HEK293 (cell line): Measurements from ENCODE around the gene IMMP2L.
A peak's percentile ranks its signal among the peaks of the same experiment; 100 is the strongest.

Experiments
- CTCF ChIA-PET: fragments of 350-600 bp; formaldehyde crosslinking; extraction: SDS; loops from one replicate; lab custom pipeline; 2021; ENCODE audit warnings: antibody characterized with exemption; lab: Yijun Ruan, JAX
- POLR2A ChIA-PET: fragments of 300-600 bp; formaldehyde crosslinking; extraction: SDS; loops from one replicate; lab custom pipeline; 2020; ENCODE audit warnings: antibody characterized with exemption, inconsistent platforms; lab: Yijun Ruan, JAX
- H3K27ac ChIP-seq: fragments of 200-500 bp; sonication (Bioruptor generic); 2 replicates; pipeline ENCODE4 v1.5.1; 2014; ENCODE audit warnings: low read depth, low read length, control low read depth, inconsistent platforms; ENCODE audit errors: extremely low read depth
- H3K36me3 ChIP-seq, 2 experiments: fragments of 200-500 bp in 1 of 2; sonication (Bioruptor generic) in 1 of 2; 1 replicate in 1 of 2; 2 replicates in 1 of 2; pipeline ENCODE4 v1.5.1; 2014 to 2017; ENCODE audit warnings: inconsistent platforms in 2 of 2, low read length in 2 of 2; ENCODE audit not compliant: control insufficient read depth in 2 of 2, insufficient read depth in 1 of 2
- H3K4me1 ChIP-seq: fragments of 200-500 bp; sonication (Bioruptor generic); 2 replicates; pipeline ENCODE4 v1.5.1; 2014; ENCODE audit warnings: mild to moderate bottlenecking, low read length, inconsistent platforms; ENCODE audit not compliant: control insufficient read depth, insufficient read depth
- H3K4me3 ChIP-seq: 2 replicates; pipeline ENCODE4 v1.5.1; 2011; ENCODE audit warnings: low read depth, mild to moderate bottlenecking, control low read depth, low read length, moderate library complexity
- H3K9me3 ChIP-seq: fragments of 200-500 bp; sonication (Bioruptor generic); 2 replicates; pipeline ENCODE4 v1.5.1; 2014; ENCODE audit warnings: low read depth, low read length, inconsistent platforms; ENCODE audit not compliant: control insufficient read depth, insufficient read depth
- KLF1 ChIP-seq: fragments of 450-650 bp; formaldehyde crosslinking; IDR thresholded peaks from 2 replicates; pipeline ENCODE4 v1.5.1; 2016; ENCODE audit warnings: missing biosample characterization, missing genetic modification characterization
- OVOL3 ChIP-seq: fragments of 450-650 bp; formaldehyde crosslinking; IDR thresholded peaks from 2 replicates; pipeline ENCODE4 v1.5.1; 2016; ENCODE audit warnings: missing biosample characterization, missing genetic modification characterization
- PATZ1 ChIP-seq: fragments of 450-650 bp; formaldehyde crosslinking; IDR thresholded peaks from 2 replicates; pipeline ENCODE4 v1.5.1; 2016; ENCODE audit warnings: missing biosample characterization, missing genetic modification characterization
- PRDM6 ChIP-seq: fragments of 450-650 bp; formaldehyde crosslinking; IDR thresholded peaks from 2 replicates; pipeline ENCODE4 v1.5.1; 2017; ENCODE audit warnings: missing biosample characterization, missing genetic modification characterization
- SP7 ChIP-seq: fragments of 450-650 bp; formaldehyde crosslinking; IDR thresholded peaks from 2 replicates; pipeline ENCODE4 v1.5.1; 2016; ENCODE audit warnings: missing biosample characterization, missing genetic modification characterization
- ZBTB21 ChIP-seq: fragments of 450-650 bp; formaldehyde crosslinking; IDR thresholded peaks from 2 replicates; pipeline ENCODE4 v1.5.1; 2017; ENCODE audit warnings: missing biosample characterization, missing genetic modification characterization
- ZNF202 ChIP-seq: fragments of 450-650 bp; formaldehyde crosslinking; IDR thresholded peaks from 2 replicates; pipeline ENCODE4 v1.5.1; 2016; ENCODE audit warnings: missing biosample characterization, missing genetic modification characterization, borderline replicate concordance
- ZNF362 ChIP-seq: fragments of 450-650 bp; formaldehyde crosslinking; IDR thresholded peaks from 2 replicates; pipeline ENCODE4 v1.5.1; 2016; ENCODE audit warnings: missing biosample characterization, missing genetic modification characterization
- ZNF398 ChIP-seq: fragments of 450-650 bp; formaldehyde crosslinking; IDR thresholded peaks from 2 replicates; pipeline ENCODE4 v1.5.1; 2017; ENCODE audit warnings: missing biosample characterization, missing genetic modification characterization
- ZNF426 ChIP-seq: fragments of 450-650 bp; formaldehyde crosslinking; IDR thresholded peaks from 2 replicates; pipeline ENCODE4 v1.5.1; 2017; ENCODE audit warnings: missing biosample characterization, missing genetic modification characterization, mild to moderate bottlenecking, inconsistent platforms, moderate library complexity
- ZNF514 ChIP-seq: fragments of 450-650 bp; formaldehyde crosslinking; IDR thresholded peaks from 2 replicates; pipeline ENCODE4 v1.5.1; 2016; ENCODE audit warnings: missing biosample characterization, missing genetic modification characterization
- ZNF521 ChIP-seq: fragments of 450-650 bp; formaldehyde crosslinking; IDR thresholded peaks from 2 replicates; pipeline ENCODE4 v1.5.1; 2017; ENCODE audit warnings: missing biosample characterization, mild to moderate bottlenecking, missing genetic modification characterization
- ZNF610 ChIP-seq: fragments of 450-650 bp; formaldehyde crosslinking; IDR thresholded peaks from 2 replicates; pipeline ENCODE4 v1.5.1; 2016; ENCODE audit warnings: missing biosample characterization, missing genetic modification characterization, borderline replicate concordance
- ZNF776 ChIP-seq: fragments of 450-650 bp; formaldehyde crosslinking; IDR thresholded peaks from 2 replicates; pipeline ENCODE4 v1.5.0; 2017; ENCODE audit warnings: missing biosample characterization, missing genetic modification characterization, borderline replicate concordance
- ZSCAN18 ChIP-seq: fragments of 450-650 bp; formaldehyde crosslinking; IDR thresholded peaks from 2 replicates; pipeline ENCODE4 v1.5.1; 2016; ENCODE audit warnings: missing biosample characterization, missing genetic modification characterization
- ZSCAN30 ChIP-seq: fragments of 450-650 bp; IDR thresholded peaks from 2 replicates; pipeline ENCODE4 v1.5.1; 2018; ENCODE audit warnings: missing biosample characterization, mild to moderate bottlenecking, missing genetic modification characterization, moderate library complexity

IMMP2L gene

GRCh38 chr7:111308691-111309090, 253.6 kb downstream of the IMMP2L start (continued):
- TF ChIP-seq KLF1 (tag by site-specific recombination): no peak

- H3K27ac ChIP-seq: no peak overlapping the region
- CTCF ChIA-PET: interaction anchor here (0.6 to 0.7 kb wide), 3 partner anchors 11 to 73 kb away, joined by 3 to 4 read pairs (median 3); no protein-coding TSS in a partner anchor
- no peaks in the 10 kb centered on the region for H3K4me1 ChIP-seq
- no peak for TF ChIP-seq ZNF398
- 0 out of 2 replicates have a peak, but pooled peaks have one; percentile 36 for TF ChIP-seq ZNF362 (tag by site-specific recombination)
- TF ChIP-seq, all 188 proteins: peak for 1
- POLR2A ChIA-PET: no interaction called here
- Histone ChIP-seq H3K36me3 (no peaks in the 10 kb centered on the region), H3K4me3 (no peak overlapping the region), H3K9me3 (no peaks in the 10 kb centered on the region)
Measured at GRCh38 chr7:111301891-111302290, 260.4 kb downstream of the IMMP2L start.

- TF ChIP-seq ZNF202 (tag by site-specific recombination): no peak
- no peak for TF ChIP-seq ZBTB21 (tag by site-specific recombination)
- TF ChIP-seq OVOL3 (tag by site-specific recombination): no peak
- TF ChIP-seq ZNF776 (tag by site-specific recombination): no peak
- no peak for TF ChIP-seq ZSCAN30
- TF ChIP-seq ZNF521 (tag by site-specific recombination): no peak
- TF ChIP-seq ZSCAN18 (tag by site-specific recombination): no peak
- no peak for TF ChIP-seq PATZ1
- no peak for TF ChIP-seq ZNF514 (tag by site-specific recombination)
- no peak for TF ChIP-seq ZNF610 (tag by site-specific recombination)
- TF ChIP-seq SP7 (tag by site-specific recombination): no peak
- H3K27ac ChIP-seq: no peak overlapping the region
- CTCF ChIA-PET: no interaction called here
- POLR2A ChIA-PET: no interaction called here
- no peaks in the 10 kb centered on the region for H3K9me3 ChIP-seq
- no peaks in the 10 kb centered on the region for H3K4me1 ChIP-seq
- H3K4me3 ChIP-seq: no peak overlapping the region
- no peaks in the 10 kb centered on the region for H3K36me3 ChIP-seq
Measured at GRCh38 chr7:111294494-111294893, 267.8 kb downstream of the IMMP2L start.

- Histone ChIP-seq H3K4me3 (no peak overlapping the region), H3K27ac (no peak overlapping the region), H3K9me3 (no peaks in the 10 kb centered on the region), H3K36me3 (no peaks in the 10 kb centered on the region), H3K4me1 (no peaks in the 10 kb centered on the region)
- TF ChIP-seq PRDM6 (tag by site-specific recombination) (peak; percentile 79), ZNF426 (no peak)
- POLR2A ChIA-PET: no interaction called here
- CTCF ChIA-PET: no interaction called here
Measured at GRCh38 chr7:111292026-111292470, 270.2 kb downstream of the IMMP2L start.
